Endothelial cell of umbilical vein (primary cell): ENCODE results near the gene MYRIP. TPM values are rescaled to one million over a fixed set of nuclear protein-coding genes. Genes with fewer than 3 reads are reported as not detected.

ENCODE experiments used
- BruUV-seq: library from RNA; stranded (reverse); fragments of 400-500 nt; replicated peaks from 2 replicates; lab custom pipeline; 2021; lab: Mats Ljungman, UMichigan
- CTCF ChIA-PET: fragments of 300-600, 350-600 bp; sonication (Branson Sonifier 250); formaldehyde crosslinking; loops from one replicate; lab custom pipeline; 2021; ENCODE audit warnings: antibody characterized with exemption, inconsistent platforms; lab: Charles Lee
- POLR2A ChIA-PET: fragments of 300-600, 350-600 bp; sonication (Branson Sonifier 250); formaldehyde crosslinking; loops from one replicate; lab custom pipeline; 2021; ENCODE audit warnings: antibody characterized with exemption, inconsistent platforms; lab: Charles Lee
- DNase-seq: peaks from one replicate; pipeline ENCODE4 v3.0.0-alpha.2; 2011; ENCODE audit warnings: low read depth, low spot score
- FAIRE-seq: peaks from 2 replicates; lab custom pipeline; 2011; peaks lifted over from hg19 to GRCh38; lab: Jason Lieb, UNC
- H2AFZ ChIP-seq: 2 replicates; pipeline ENCODE4 v1.6.0; 2012; ENCODE audit warnings: low read depth, low read length, control low read depth, inconsistent platforms
- H3K27ac ChIP-seq: 2 replicates; pipeline ENCODE4 v1.5.1; 2011; ENCODE audit warnings: low read depth, mild to moderate bottlenecking, control low read depth, low read length, moderate library complexity; ENCODE audit not compliant: insufficient read depth
- H3K27me3 ChIP-seq, 2 experiments: 2 replicates each; pipeline versions ENCODE4 v1.6.0 to v1.6.1; 2011; ENCODE audit warnings: low read length in 2 of 2, mixed read lengths in 1 of 2; ENCODE audit not compliant: control insufficient read depth in 2 of 2, insufficient read depth in 2 of 2
- H3K36me3 ChIP-seq, 2 experiments: 2 replicates in 1 of 2; 3 replicates in 1 of 2; pipeline ENCODE4 v1.5.1; 2011; ENCODE audit warnings: low read length in 2 of 2, mild to moderate bottlenecking in 1 of 2, moderate library complexity in 1 of 2; ENCODE audit not compliant: control insufficient read depth in 2 of 2, insufficient read depth in 2 of 2; ENCODE audit errors: extremely low read depth in 1 of 2
- H3K4me1 ChIP-seq: 3 replicates; pipeline ENCODE4 v1.5.1; 2011; ENCODE audit warnings: mild to moderate bottlenecking, low read length; ENCODE audit not compliant: control insufficient read depth, insufficient read depth; ENCODE audit errors: extremely low read depth
- H3K4me2 ChIP-seq: 2 replicates; pipeline ENCODE4 v1.6.1; 2011; ENCODE audit warnings: low read length, control low read depth, mixed read lengths; ENCODE audit not compliant: insufficient read depth
- H3K4me3 ChIP-seq, 3 experiments: fragments of 200-600 bp in 1 of 3; sonication (generic), shearing (Covaris generic) in 1 of 3; replicated peaks in 1 of 3; 2 replicates each; pipeline ENCODE4 v1.5.1; 2011 to 2016; ENCODE audit warnings: control low read depth in 3 of 3, low read length in 3 of 3, mild to moderate bottlenecking in 2 of 3, inconsistent platforms in 1 of 3, low read depth in 1 of 3, moderate library complexity in 1 of 3; ENCODE audit not compliant: insufficient read depth in 1 of 3
- H3K79me2 ChIP-seq: 2 replicates; pipeline ENCODE4 v1.6.0; 2012; ENCODE audit warnings: low read length, inconsistent platforms; ENCODE audit not compliant: control insufficient read depth, insufficient read depth
- H3K9ac ChIP-seq: replicated peaks from 2 replicates; pipeline ENCODE3; 2011; ENCODE audit warnings: low read length, control low read depth; ENCODE audit not compliant: insufficient read depth; ENCODE audit errors: extremely low read depth
- H3K9me1 ChIP-seq: replicated peaks from 3 replicates; pipeline ENCODE4 v1.6.0; 2011; ENCODE audit warnings: mild to moderate bottlenecking, low read length; ENCODE audit not compliant: control insufficient read depth, insufficient read depth; ENCODE audit errors: extremely low read depth
- H3K9me3 ChIP-seq: replicated peaks from 2 replicates; pipeline ENCODE4 v1.5.1; 2012; ENCODE audit warnings: low read length, inconsistent platforms; ENCODE audit not compliant: control insufficient read depth, insufficient read depth
- H4K20me1 ChIP-seq: replicated peaks from 2 replicates; pipeline ENCODE3; 2011; ENCODE audit warnings: mild to moderate bottlenecking, low read length; ENCODE audit not compliant: control insufficient read depth, insufficient read depth; ENCODE audit errors: extremely low read depth
- CTCF ChIP-seq, 2 donors: IDR thresholded peaks; 1 replicate in 1 of 2; 2 replicates in 1 of 2; pipeline ENCODE4 v1.5.1; 2011; ENCODE audit warnings: low read length in 2 of 2, mild to moderate bottlenecking in 2 of 2, moderate library complexity in 2 of 2, control low read depth in 1 of 2, inconsistent platforms in 1 of 2, low read depth in 1 of 2; ENCODE audit not compliant: insufficient read depth in 1 of 2; ENCODE audit errors: extremely low read depth in 1 of 2
- FOS ChIP-seq: IDR thresholded peaks from 2 replicates; pipeline ENCODE4 v1.6.1; 2011; ENCODE audit warnings: mild to moderate bottlenecking, low read length, moderate library complexity, borderline replicate concordance; ENCODE audit not compliant: insufficient read depth
- GATA2 ChIP-seq: IDR thresholded peaks from 2 replicates; pipeline ENCODE4 v1.7.0; 2011; ENCODE audit warnings: low read depth, mild to moderate bottlenecking, moderate library complexity, mixed read lengths, low read length; ENCODE audit not compliant: insufficient read length, insufficient read depth
- JUN ChIP-seq: IDR thresholded peaks from 2 replicates; pipeline ENCODE4 v1.6.1; 2011; ENCODE audit warnings: borderline replicate concordance, low read depth; ENCODE audit not compliant: insufficient read length, insufficient read depth
- MAX ChIP-seq: IDR thresholded peaks from 2 replicates; pipeline ENCODE4 v1.6.1; 2011; ENCODE audit not compliant: insufficient read depth, insufficient read length
- POLR2AphosphoS5 ChIP-seq: IDR thresholded peaks from 2 replicates; pipeline ENCODE4 v1.6.1; 2012; ENCODE audit warnings: low read depth, mild to moderate bottlenecking, control low read depth, low read length, moderate library complexity; ENCODE audit not compliant: insufficient read depth
- dilution Hi-C: fragments of 300-500 bp; cut with MboI; formaldehyde crosslinking; loops from one replicate; pipeline ENCODE4 v1.15.0; 2019; ENCODE audit warnings: low sequenced_read_pairs; ENCODE audit not compliant: extremely low pct_ligation_motif_present
- intact Hi-C: fragments of 100-400 bp; cut with micrococcal nuclease; formaldehyde crosslinking; loops from one replicate; pipeline ENCODE4 v1.10.0; 2022
- polyA plus RNA-seq, 4 experiments: library from polyadenylated mRNA; depleted of rRNA in 3 of 4; stranded (reverse) in 3 of 4; unstranded in 1 of 4; fragments of >200 nt; gene quantifications; 2 replicates each; pipeline versions ENCODE4 v1.2.1 to v1.2.3, GENCODE V29; 2011 to 2012; ENCODE audit warnings: missing spikeins in 1 of 4
- total RNA-seq: library from RNA; stranded (reverse); gene quantifications from 2 replicates; pipeline ENCODE4 v1.2.3, GENCODE V29; 2021

MYRIP gene
- total and polyA plus RNA-seq, 2 donors (not counting 3 experiments of a cell fraction or from before 2014, with no cell fraction given): 6.7 to 11.9 TPM

GRCh38 chr3:40306336-40306735 is 496.9 kb downstream of the MYRIP start:
- ChIA-PET CTCF (interaction anchor here (1.6 to 14.1 kb wide), 3 partner anchors 11 to 114 kb away, joined by 4 to 261 read pairs (median 6); no protein-coding TSS in a partner anchor), POLR2A (no interaction called here)
- BruUV-seq: no TSS peak
- Histone ChIP-seq H3K9me3 (no peaks in the 10 kb centered on the region), H3K4me3 (no peak overlapping the region), H3K4me2 (no peak overlapping the region), H3K79me2 (peaks cover 17% of the 10 kb centered on the region), H3K27me3 (no peaks in the 10 kb centered on the region), H3K36me3 (peaks cover 0 to 5% of the 10 kb centered on the region in 2 experiments), H3K9ac (no peak overlapping the region), H3K4me1 (peaks cover 11% of the 10 kb centered on the region), H4K20me1 (no peaks in the 10 kb centered on the region), H2AFZ (no peak overlapping the region), H3K9me1 (no peaks in the 10 kb centered on the region), H3K27ac (no peak overlapping the region)
- dilution Hi-C loops (no loop called here), intact Hi-C loops (loop anchor here (5.0 kb wide), 1 partner anchor 599 kb away; no protein-coding TSS in a partner anchor)
- DNase-seq (no peak), FAIRE-seq (peak; percentile 28)
- no peak for TF ChIP-seq FOS
- TF ChIP-seq POLR2AphosphoS5: no peak
- no peak for TF ChIP-seq MAX
- TF ChIP-seq JUN: no peak
- TF ChIP-seq CTCF (IDR thresholded peaks at IDR 0.05; ENCODE audit: extremely low read depth in 1 of 2, insufficient read depth in 1 of 2, low read depth in 1 of 2, low read length in 2 of 2): no peak
- TF ChIP-seq GATA2: no peak
